ENCODE results near the gene KPNB1. TPM values are rescaled to one million over a fixed set of nuclear protein-coding genes. Genes with fewer than 3 reads are reported as not detected.

The KPNB1 gene
- total and polyA plus RNA-seq, 2 of the 4 experiments (the other 2 are of a cell fraction), result 206 to 1,082 TPM

DNA sequence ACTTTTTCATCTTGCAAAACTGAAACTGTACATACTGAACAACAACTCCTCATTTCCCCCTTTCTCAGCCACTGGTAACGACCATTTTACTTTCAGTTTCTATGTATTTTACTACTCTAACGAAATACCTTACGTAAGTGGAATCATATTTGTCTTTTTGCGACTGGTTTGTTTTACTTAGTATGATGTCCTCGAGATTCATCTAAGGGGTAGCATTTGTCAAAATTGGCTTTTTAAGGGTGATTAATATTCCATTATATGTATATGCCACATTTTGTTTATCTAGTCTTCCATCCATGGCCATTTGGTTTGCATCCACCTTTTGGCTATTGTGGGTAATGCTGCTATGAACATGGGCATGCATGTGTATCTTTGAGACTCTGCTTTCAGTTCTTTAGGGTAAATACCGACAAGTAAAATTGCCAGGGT, 10.4 kb downstream of the KPNB1 start:
- H2BK20ac ChIP-seq (ENCODE audit: low read depth, low read length), result no peak overlapping the region
- H3K27ac ChIP-seq (ENCODE audit: insufficient read depth, low read length), result no peak overlapping the region
- no peak overlapping the region for H2BK120ac ChIP-seq (ENCODE audit: low read depth, low read length)
- peaks cover 6% of the 10 kb centered on the region; the same call in 1 of the 2 replicates for H3K9me1 ChIP-seq (ENCODE audit: insufficient read depth, low read length)
- no peak overlapping the region for H4K8ac ChIP-seq (ENCODE audit: low read depth in 2 of 2, low read length in 2 of 2)
- H3K9me3 ChIP-seq (ENCODE audit: control insufficient read depth, insufficient read depth, low read length), result no peaks in the 10 kb centered on the region
- H4K91ac ChIP-seq (ENCODE audit: insufficient read depth, low read depth, low read length), result no peak overlapping the region
- no peak overlapping the region for H2BK15ac ChIP-seq (ENCODE audit: low read depth, low read length)
- dilution Hi-C loops (cut with HindIII; ENCODE audit: low sequenced_read_pairs, unreplicated experiment), result no loop called here
- BruUV-seq (replicated peaks), result no TSS peak
- no peak overlapping the region for H3K18ac ChIP-seq (ENCODE audit: low read depth, low read length)
- no peak for ATAC-seq (ENCODE audit: low read depth)
- no CpG with 5 or more reads among the region's 6 CpGs for WGBS, 2 experiments (ENCODE audit: extremely low coverage in 2 of 2, insufficient read length in 1 of 2)
- H3K4ac ChIP-seq (ENCODE audit: low read depth, low read length), result no peak overlapping the region
- no peak overlapping the region for H3K4me3 ChIP-seq (ENCODE audit: insufficient read depth, low read depth, low read length)
- no peak overlapping the region for H3K9ac ChIP-seq (ENCODE audit: low read depth, low read length)
- no peaks in the 10 kb centered on the region for H3K27me3 ChIP-seq (ENCODE audit: control insufficient read depth, insufficient read depth, low read length)
- DNase-seq, result no peak
- no peak overlapping the region for H3K14ac ChIP-seq (replicated peaks; ENCODE audit: low read depth, low read length)
- H3K4me1 ChIP-seq (ENCODE audit: control insufficient read depth, insufficient read depth, low read length), result no peaks in the 10 kb centered on the region
- H3K23ac ChIP-seq (ENCODE audit: low read depth, low read length), result no peak overlapping the region
- TF ChIP-seq BHLHE40 (IDR thresholded peaks at IDR 0.05; ENCODE audit: low read depth, low read length), result no peak
- TF ChIP-seq MAFK (IDR thresholded peaks at IDR 0.05; ENCODE audit: low read depth, low read length), result no peak
- TF ChIP-seq, protein P1, sequence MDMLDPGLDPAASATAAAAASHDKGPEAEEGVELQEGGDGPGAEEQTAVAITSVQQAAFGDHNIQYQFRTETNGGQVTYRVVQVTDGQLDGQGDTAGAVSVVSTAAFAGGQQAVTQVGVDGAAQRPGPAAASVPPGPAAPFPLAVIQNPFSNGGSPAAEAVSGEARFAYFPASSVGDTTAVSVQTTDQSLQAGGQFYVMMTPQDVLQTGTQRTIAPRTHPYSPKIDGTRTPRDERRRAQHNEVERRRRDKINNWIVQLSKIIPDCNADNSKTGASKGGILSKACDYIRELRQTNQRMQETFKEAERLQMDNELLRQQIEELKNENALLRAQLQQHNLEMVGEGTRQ (IDR thresholded peaks at IDR 0.05; ENCODE audit: low read depth, low read length), result no peak
- TF ChIP-seq NFE2L2 (IDR thresholded peaks at IDR 0.05; ENCODE audit: low read depth, low read length), result no peak
- TF ChIP-seq, protein P2, sequence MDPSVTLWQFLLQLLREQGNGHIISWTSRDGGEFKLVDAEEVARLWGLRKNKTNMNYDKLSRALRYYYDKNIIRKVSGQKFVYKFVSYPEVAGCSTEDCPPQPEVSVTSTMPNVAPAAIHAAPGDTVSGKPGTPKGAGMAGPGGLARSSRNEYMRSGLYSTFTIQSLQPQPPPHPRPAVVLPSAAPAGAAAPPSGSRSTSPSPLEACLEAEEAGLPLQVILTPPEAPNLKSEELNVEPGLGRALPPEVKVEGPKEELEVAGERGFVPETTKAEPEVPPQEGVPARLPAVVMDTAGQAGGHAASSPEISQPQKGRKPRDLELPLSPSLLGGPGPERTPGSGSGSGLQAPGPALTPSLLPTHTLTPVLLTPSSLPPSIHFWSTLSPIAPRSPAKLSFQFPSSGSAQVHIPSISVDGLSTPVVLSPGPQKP (IDR thresholded peaks at IDR 0.05; ENCODE audit: borderline replicate concordance, low read depth, low read length), result no peak
- TF ChIP-seq FOS (IDR thresholded peaks at IDR 0.05; ENCODE audit: low read depth, low read length), result no peak
- no peak for TF ChIP-seq CEBPB (IDR thresholded peaks at IDR 0.05; ENCODE audit: low read depth, low read length)
- TF ChIP-seq RFX5 (IDR thresholded peaks at IDR 0.05; ENCODE audit: low read depth, low read length), result no peak
- no peak for TF ChIP-seq POLR2A (IDR thresholded peaks at IDR 0.05; ENCODE audit: low read depth, low read length)
- no peak for TF ChIP-seq MAZ (IDR thresholded peaks at IDR 0.05; ENCODE audit: borderline replicate concordance, low read depth, low read length)
- TF ChIP-seq MXI1 (IDR thresholded peaks at IDR 0.05; ENCODE audit: borderline replicate concordance, low read depth, low read length), result no peak
- no peak for TF ChIP-seq CHD1 (IDR thresholded peaks at IDR 0.05; ENCODE audit: low read depth, low read length)
- no peak for TF ChIP-seq RCOR1 (IDR thresholded peaks at IDR 0.05; ENCODE audit: insufficient replicate concordance, low read length)
- TF ChIP-seq, protein P3, sequence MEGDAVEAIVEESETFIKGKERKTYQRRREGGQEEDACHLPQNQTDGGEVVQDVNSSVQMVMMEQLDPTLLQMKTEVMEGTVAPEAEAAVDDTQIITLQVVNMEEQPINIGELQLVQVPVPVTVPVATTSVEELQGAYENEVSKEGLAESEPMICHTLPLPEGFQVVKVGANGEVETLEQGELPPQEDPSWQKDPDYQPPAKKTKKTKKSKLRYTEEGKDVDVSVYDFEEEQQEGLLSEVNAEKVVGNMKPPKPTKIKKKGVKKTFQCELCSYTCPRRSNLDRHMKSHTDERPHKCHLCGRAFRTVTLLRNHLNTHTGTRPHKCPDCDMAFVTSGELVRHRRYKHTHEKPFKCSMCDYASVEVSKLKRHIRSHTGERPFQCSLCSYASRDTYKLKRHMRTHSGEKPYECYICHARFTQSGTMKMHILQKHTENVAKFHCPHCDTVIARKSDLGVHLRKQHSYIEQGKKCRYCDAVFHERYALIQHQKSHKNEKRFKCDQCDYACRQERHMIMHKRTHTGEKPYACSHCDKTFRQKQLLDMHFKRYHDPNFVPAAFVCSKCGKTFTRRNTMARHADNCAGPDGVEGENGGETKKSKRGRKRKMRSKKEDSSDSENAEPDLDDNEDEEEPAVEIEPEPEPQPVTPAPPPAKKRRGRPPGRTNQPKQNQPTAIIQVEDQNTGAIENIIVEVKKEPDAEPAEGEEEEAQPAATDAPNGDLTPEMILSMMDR (conservative IDR thresholded peaks at IDR 0.05; ENCODE audit: low read depth, low read length), result no peak
- TF ChIP-seq SMC3 (IDR thresholded peaks at IDR 0.05; ENCODE audit: low read depth, low read length), result no peak
- no peak for TF ChIP-seq RAD21 (IDR thresholded peaks at IDR 0.05; ENCODE audit: low read length)
- no peak overlapping the region for H3K56ac ChIP-seq (ENCODE audit: extremely low read depth, insufficient read depth, low read length)
- peaks cover 31 to 55% of the 10 kb centered on the region in 2 experiments for H3K79me1 ChIP-seq (ENCODE audit: low read depth in 1 of 2, low read length in 2 of 2)
- H4K5ac ChIP-seq (ENCODE audit: low read depth, low read length), result no peak overlapping the region
- no peak overlapping the region for H2AK5ac ChIP-seq (ENCODE audit: low read depth, low read length)
- H4K20me1 ChIP-seq (ENCODE audit: insufficient read depth, low read length), result peaks cover 58% of the 10 kb centered on the region
- intact Hi-C loops (cut with micrococcal nuclease), result no loop called here
- H3K4me2 ChIP-seq (ENCODE audit: low read depth, low read length), result no peak overlapping the region
- H2AFZ ChIP-seq (replicated peaks; ENCODE audit: low read length, poor library complexity), result no peak overlapping the region
- POLR2A ChIA-PET (ENCODE audit: unreplicated experiment), result no interaction called here
- CTCF ChIA-PET, result no interaction called here
- H3K36me3 ChIP-seq (ENCODE audit: control insufficient read depth, insufficient read depth, low read length), result peaks cover 70% of the 10 kb centered on the region
- H2BK5ac ChIP-seq (ENCODE audit: low read depth, low read length, poor library complexity, severe bottlenecking), result no peak overlapping the region
- in situ Hi-C loops (cut with MboI; ENCODE audit: low sequenced_read_pairs), result no loop called here
- no peak overlapping the region for H2AK9ac ChIP-seq (replicated peaks; ENCODE audit: low read depth, low read length, poor library complexity)

All from IMR-90 (cell line).